ENCODE data around the gene IBA57. TPM values are rescaled to one million over a fixed set of nuclear protein-coding genes. Genes with fewer than 3 reads are reported as not detected.

IBA57 gene
- total RNA-seq, 2 donors from 2014 or later, result 3.5 to 12.2 TPM

DNA sequence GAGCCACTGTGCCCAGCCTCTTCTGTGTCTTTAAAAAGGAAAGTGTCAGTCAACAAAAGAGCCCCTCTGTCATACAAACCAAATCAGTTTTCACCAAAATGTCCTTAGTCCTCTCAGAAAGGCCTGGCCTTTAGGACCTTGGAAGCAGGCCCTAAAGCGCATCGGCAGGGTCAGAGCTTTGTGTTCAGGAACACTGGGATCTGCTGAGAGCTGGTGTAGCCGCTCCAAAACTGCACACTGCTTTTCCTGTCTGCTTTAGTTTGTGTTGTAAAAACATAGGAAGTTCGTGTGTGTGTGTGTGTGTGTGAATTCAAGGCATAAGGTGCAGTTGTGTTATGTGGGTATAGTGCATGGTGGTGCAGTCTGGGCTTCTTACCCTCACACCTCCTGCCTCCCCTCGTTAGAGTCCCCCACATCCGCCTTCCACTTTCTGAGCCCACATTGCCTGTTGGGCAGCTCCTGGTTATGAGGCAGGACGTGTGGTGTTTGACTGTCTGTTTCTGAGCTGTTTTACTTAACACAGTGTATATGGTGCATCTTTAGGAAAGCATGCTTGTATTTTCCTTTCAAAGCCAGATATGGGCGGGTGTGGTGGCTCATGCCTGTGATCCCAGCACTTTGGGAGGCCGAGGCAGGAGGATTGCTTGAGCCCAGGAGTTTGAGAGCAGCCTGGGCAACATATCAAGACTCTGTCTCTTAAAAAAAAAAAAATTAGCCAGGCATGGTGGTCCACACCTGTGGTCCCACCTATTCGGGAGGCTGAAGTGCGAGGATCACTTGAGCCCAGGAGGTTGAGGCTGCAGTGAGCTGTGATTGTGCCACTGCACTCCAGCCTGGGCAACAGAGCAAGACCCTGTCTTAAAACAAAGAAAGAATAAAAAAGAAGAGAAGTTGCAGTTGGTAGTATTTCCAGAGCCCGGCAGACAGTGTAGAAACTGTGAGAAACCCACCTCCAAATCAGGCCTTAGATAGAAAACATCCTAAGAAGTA lies 12.4 kb downstream of the IBA57 start:
- no peak overlapping the region for H3K27ac ChIP-seq
- no peaks in the 10 kb centered on the region for H3K27me3 ChIP-seq (replicated peaks; ENCODE audit: insufficient read depth)
- H3K9me3 ChIP-seq, result no peaks in the 10 kb centered on the region
- H3K4me1 ChIP-seq (ENCODE audit: control insufficient read depth in 1 of 2, low read depth in 2 of 2), result no peaks in the 10 kb centered on the region
- ATAC-seq (ENCODE audit: insufficient number of reproducible peaks, low FRiP score, low read depth), result no peak
- H3K4me3 ChIP-seq, result no peak overlapping the region
- TF ChIP-seq, protein P1, sequence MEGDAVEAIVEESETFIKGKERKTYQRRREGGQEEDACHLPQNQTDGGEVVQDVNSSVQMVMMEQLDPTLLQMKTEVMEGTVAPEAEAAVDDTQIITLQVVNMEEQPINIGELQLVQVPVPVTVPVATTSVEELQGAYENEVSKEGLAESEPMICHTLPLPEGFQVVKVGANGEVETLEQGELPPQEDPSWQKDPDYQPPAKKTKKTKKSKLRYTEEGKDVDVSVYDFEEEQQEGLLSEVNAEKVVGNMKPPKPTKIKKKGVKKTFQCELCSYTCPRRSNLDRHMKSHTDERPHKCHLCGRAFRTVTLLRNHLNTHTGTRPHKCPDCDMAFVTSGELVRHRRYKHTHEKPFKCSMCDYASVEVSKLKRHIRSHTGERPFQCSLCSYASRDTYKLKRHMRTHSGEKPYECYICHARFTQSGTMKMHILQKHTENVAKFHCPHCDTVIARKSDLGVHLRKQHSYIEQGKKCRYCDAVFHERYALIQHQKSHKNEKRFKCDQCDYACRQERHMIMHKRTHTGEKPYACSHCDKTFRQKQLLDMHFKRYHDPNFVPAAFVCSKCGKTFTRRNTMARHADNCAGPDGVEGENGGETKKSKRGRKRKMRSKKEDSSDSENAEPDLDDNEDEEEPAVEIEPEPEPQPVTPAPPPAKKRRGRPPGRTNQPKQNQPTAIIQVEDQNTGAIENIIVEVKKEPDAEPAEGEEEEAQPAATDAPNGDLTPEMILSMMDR (IDR thresholded peaks at IDR 0.05), result no peak
- H3K36me3 ChIP-seq, result peaks cover 10% of the 10 kb centered on the region
- DNase-seq (ENCODE audit: low spot score), result no peak

DNA sequence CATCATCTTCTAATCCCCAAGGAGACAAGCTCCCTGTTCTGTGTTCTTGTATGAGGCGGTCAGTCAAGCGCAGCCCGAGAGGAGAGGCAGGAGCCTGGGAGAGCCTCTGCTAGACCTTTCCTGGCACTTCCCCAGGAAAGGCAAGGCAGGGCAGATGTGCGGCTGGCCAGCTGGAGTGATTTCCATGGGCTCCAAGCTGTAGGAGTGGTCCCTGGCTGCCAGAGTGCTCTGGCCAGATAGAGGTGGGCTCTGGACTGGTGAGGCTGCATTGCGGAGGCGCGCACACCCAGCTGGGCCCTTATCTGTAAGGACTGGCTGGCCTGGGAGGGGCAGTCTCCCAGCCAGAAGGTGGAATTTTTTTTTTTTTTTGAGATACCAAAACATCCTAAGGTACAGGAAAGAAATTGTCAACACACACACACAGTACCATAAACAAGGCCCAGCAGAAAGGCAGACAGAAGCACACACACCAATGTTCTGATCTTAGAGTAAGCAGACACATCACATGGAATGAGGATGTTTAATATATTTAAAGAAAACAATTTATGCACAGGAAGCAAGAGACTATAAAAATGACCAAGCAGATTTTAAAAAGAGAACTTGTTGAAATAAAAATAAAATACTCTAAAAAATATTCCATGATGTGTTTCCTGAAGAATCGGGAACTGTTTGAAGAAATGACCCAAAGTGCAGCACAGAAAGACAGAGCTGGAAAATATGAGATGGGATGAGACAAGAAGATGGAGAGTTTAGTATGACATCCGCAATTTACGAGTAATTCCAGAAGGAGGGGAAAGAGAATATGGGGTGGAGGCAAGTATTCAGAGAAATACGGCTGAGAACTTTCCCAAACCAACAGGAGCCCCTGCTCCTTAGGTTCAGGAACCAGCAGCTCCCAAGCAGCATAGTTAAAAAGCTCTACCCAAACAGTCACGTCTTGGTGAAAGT lies 13.4 kb downstream of the IBA57 start:
- DNase-seq (ENCODE audit: low spot score), result no peak
- no peak for ATAC-seq (ENCODE audit: insufficient number of reproducible peaks, low FRiP score, low read depth)
- no peaks in the 10 kb centered on the region for H3K4me1 ChIP-seq (ENCODE audit: control insufficient read depth in 1 of 2, low read depth in 2 of 2)
- H3K36me3 ChIP-seq, result peaks cover 10% of the 10 kb centered on the region
- H3K4me3 ChIP-seq, result no peak overlapping the region
- H3K27ac ChIP-seq, result no peak overlapping the region
- H3K27me3 ChIP-seq (replicated peaks; ENCODE audit: insufficient read depth), result no peaks in the 10 kb centered on the region
- H3K9me3 ChIP-seq, result no peaks in the 10 kb centered on the region
- TF ChIP-seq, protein P1 (IDR thresholded peaks at IDR 0.05), result no peak

DNA sequence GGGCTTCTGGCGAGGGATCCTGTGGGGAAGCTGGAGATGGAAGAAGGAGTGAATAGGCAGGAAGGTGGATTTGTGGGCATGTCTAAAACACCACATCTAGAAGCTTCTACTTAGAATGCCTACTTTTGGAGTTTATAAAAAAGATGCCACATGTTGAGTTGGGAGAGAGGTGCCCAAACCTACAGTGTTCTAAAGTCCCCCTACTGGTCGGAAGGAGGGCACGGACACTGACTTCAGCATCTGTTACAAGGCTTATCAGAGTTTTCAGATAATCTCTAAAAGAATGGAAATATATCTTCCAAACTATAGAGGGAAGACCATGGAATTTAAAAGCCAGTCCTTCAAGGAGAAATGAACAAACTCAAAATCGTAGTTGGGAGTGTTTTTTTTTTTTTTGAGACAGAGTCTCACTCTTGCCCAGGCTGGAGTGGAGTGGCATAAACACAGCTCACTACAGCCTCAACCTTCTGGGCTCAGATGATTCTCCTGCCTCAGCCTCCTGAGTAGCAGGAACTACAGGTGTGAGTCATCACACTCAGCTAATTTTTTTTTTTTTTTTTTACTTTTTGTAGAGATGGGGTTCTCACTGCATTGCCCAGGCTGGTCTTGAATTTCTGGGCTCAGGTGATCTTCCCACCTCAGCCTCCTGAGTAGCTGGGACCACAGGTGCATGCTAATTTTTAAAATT lies 14.8 kb downstream of the IBA57 start:
- no peak for DNase-seq (ENCODE audit: low spot score)
- Histone ChIP-seq H3K4me1 (ENCODE audit: control insufficient read depth in 1 of 2, low read depth in 2 of 2) (no peaks in the 10 kb centered on the region), H3K27ac (no peak overlapping the region), H3K36me3 (peaks cover 5% of the 10 kb centered on the region), H3K9me3 (no peaks in the 10 kb centered on the region), H3K4me3 (no peak overlapping the region), H3K27me3 (replicated peaks; ENCODE audit: insufficient read depth) (no peaks in the 10 kb centered on the region)
- no peak for ATAC-seq (ENCODE audit: insufficient number of reproducible peaks, low FRiP score, low read depth)
- TF ChIP-seq, protein P1 (IDR thresholded peaks at IDR 0.05), result no peak

DNA sequence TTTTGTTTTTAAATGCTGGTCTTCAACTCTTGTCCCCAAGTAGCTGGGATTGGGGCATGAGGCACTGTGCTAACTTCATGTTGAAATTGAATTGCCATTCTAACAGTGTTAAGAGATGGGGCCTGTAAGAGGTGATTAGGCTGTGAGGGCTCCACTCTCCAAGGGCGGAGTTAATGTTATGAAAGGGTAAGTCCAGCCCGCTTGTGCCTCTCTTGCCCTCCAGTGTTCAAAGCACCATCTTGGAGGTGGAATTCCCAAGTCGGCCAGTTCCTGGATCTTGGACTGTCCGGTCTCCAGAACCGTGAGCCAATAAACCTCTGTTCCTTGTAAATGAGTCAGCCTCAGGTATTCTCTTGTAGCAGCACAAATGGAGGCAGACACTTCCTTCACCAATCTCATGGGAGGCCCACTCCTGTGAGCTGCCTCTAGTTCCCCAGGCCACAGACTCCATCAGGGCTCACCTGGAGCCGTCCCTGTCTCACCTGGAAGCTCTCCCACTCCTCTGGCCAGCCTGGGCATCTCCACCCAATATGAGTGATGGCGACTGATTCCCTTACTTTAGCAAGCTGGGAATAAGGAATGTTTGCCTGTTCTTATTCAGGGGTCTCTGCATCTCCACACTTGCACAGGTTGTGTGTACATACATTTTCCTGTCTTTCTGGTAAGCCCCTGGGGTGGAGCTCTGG lies 15.5 kb downstream of the IBA57 start:
- Histone ChIP-seq H3K27ac (no peak overlapping the region), H3K27me3 (replicated peaks; ENCODE audit: insufficient read depth) (no peaks in the 10 kb centered on the region), H3K4me1 (ENCODE audit: control insufficient read depth in 1 of 2, low read depth in 2 of 2) (no peaks in the 10 kb centered on the region), H3K4me3 (no peak overlapping the region), H3K36me3 (no peaks in the 10 kb centered on the region), H3K9me3 (no peaks in the 10 kb centered on the region)
- DNase-seq (ENCODE audit: low spot score) (no peak), ATAC-seq (ENCODE audit: insufficient number of reproducible peaks, low FRiP score, low read depth) (no peak)
- TF ChIP-seq, protein P1 (IDR thresholded peaks at IDR 0.05), result no peak

Measured in thoracic aorta (tissue), 2 donors.